NCI-H345 (cell line): ENCODE results near the gene SLC25A36.

Source experiments
- DNase-seq: peaks from one replicate; lab custom pipeline; 2025; lab: John Stamatoyannopoulos, UW

The SLC25A36 gene, protein sequence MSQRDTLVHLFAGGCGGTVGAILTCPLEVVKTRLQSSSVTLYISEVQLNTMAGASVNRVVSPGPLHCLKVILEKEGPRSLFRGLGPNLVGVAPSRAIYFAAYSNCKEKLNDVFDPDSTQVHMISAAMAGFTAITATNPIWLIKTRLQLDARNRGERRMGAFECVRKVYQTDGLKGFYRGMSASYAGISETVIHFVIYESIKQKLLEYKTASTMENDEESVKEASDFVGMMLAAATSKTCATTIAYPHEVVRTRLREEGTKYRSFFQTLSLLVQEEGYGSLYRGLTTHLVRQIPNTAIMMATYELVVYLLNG

GRCh38 chr3:140941434-140942220 is at the start of gene SLC25A36:
Gene SLC25A36, plus strand, starts transcription at chr3:140941836. Its CDS starts 219 bp downstream, at chr3:140942055.
- peak; percentile 97 for DNase-seq

GRCh38 chr3:140896997-140897396 is 44.6 kb upstream of the SLC25A36 start:
- no peak for DNase-seq

DNA sequence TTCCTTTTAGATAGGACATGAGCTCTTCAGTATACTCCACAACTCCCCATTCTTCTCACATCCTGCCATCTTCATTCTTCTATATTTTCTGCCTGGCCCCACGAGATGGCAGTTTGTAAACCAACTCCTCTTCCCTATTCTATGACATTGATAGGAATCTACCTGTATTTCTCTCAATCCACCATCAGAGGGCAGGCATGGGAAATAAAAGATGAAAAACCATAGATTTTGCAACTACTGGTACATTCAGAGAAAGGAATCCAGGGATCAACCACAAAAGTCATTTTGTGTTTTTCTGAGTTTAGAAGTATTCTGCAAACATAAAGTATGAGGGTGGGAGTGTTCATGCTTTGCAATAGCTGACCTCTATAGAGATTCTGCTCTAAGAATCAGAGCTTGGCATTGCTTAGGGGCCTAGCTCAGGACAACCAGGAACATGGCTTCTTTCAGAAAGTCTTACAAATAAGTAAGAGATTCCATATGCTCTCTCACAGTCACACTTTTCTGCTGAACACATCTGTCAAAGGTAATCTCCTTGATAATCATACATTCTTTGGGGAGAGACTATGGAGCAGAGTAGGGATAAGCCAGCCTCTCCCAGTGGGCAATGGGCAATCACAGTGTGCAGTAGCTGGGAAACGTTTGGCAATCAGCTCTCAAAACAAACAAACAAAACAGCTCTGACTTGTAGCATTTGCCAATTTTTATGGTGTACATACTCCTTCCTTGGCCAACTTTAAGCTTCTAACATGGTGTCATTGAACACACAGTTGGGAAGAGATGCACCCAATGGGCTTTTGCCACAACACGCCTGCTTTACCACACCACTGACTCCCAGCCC is 43.1 kb upstream of the SLC25A36 start:
- DNase-seq, result peak; percentile 18

GRCh38 chr3:140899363-140899762 is 42.3 kb upstream of the SLC25A36 start:
- DNase-seq, result no peak

- DNase-seq, result peak; percentile 56
These were observed 38.8 kb upstream of the SLC25A36 start for GRCh38 chr3:140902791-140903190.

DNA sequence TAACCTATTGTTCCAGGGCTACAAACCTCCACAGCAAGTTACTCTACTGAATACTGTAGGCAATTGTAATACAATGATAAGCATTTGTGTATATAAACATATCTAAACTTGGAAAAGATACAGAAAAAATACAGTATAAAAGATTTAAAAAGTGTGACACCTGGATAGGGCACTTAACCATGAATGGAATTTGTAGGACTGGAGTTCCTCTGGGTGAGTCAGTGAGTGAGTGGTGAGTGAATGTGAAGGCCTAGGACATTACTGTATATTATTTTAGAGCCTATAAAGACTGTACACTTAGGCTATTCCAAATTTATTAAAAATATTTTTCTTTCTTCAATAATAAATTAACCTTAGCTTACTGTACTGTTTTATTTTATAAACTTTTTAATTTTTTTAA is 38.4 kb upstream of the SLC25A36 start:
- no peak for DNase-seq

DNA sequence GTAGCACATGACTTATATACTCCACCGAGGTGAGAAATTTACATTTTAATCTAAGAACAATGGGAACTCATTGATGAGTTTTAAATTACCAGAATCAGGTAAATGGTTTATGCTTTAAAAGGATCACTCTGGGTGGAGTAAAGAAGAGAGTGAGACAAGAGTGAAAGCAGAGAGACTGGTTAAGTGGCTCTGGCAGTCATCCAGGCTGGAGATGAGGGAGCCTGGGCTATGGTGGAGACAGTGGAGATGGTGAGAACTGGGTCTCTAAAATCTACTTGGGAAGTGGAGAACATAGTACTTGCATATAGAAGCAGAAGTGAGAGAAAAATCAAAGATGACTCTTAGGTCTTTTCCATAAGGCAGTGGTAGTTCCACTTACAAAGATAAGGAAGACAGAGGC is 37.1 kb upstream of the SLC25A36 start:
- no peak for DNase-seq

DNA sequence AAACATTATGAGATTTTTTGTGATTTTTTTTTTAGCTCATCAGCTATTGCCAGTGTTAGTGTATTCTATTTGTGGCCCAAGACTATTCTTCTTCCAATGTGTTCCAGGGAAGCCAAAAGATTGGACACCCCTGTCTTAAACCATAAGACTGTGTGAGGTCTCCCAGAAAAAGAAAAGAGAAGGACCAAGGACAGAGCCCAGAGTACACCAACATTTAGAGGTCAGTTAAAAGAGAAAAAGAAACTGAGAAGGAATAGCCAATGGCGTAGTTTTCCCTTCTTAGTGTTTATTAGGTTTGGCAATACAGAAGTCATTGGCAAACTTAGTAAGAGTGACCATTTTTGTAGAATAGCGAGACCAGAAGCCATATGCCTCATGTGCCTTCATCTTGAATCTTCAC is 36.1 kb upstream of the SLC25A36 start:
- DNase-seq, result no peak

DNA sequence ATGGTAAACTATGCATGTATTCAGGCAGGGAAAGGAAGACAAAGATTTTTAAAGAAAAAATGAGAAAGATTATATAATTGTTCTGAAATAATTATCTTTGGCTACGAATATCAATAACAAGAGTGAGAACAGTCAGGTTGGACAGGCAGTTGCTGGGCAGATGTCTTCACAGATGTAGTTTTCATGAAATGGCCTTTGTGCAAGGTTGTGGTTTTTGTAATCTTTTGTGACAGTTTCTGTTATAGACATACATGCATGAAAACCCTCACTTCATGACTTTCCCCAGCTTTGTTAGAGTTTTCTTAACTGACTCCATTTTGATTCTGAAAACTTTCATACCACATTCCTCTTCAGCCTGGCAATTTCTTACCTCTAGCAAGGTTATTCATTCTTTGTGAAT is 34.9 kb upstream of the SLC25A36 start:
- DNase-seq, result no peak

- DNase-seq, result no peak
These were observed 30.8 kb upstream of the SLC25A36 start for GRCh38 chr3:140910860-140911259.

DNA sequence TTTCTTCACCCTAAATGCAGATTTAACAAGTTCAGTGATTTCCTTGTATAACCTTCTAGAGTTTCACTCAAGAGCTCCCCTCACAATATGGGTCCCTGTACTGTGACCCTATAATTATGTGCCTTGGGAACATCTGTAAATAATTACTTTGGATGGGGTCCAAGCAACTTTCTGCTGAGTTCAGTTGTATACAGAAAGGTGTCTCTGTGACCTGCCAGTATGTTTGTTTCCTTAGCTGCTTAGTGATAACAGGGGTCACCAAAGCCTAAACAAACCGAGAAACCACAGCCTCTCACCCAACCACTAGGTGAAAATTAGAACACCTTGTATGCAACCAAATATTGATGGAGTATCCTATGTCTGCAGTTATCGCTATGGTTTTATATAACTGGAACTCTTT is 29.8 kb upstream of the SLC25A36 start:
- peak; percentile 64 for DNase-seq

DNA sequence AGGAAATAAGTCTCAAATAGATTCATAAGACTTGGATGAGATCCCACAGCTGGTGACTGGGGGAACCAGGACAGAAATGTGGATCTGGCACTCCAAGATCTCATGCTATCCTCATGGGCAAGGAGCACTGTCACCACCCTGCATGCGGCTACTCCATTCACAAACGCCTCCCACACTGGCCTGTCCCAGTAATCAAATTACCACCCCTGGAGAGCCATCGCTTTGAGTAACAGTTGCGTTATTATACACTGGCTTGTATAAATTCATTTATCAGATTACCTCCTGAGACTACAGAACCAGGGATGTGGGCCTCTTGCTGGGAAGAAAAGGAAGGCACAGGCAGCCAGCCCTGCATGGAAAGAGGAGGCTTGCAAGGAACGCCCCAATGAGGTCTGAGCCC is 27.9 kb upstream of the SLC25A36 start:
- DNase-seq, result no peak

GRCh38 chr3:140914384-140914945 is 27.2 kb upstream of the SLC25A36 start:
- DNase-seq, result no peak

DNA sequence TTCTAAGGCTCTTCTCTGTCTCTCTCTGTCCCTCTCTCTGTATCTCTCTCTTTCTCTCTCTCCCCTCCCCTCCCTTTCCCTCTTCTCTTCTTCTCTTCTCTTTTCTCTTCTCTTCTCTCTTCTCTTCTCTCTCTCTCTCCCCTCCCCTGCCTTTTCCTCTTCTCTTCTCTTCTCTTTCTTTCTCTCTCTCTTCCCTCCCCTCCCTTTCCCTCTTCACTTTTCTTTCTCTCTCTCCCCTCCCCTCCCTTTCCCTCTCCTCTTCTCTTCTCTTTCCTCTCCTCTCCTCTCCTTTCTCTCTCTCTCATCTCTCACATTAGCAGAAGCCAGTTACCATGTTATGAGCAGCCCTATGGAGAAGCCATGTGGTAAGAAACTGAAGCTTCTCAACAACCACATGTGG is 25.0 kb upstream of the SLC25A36 start:
- no peak for DNase-seq

DNA sequence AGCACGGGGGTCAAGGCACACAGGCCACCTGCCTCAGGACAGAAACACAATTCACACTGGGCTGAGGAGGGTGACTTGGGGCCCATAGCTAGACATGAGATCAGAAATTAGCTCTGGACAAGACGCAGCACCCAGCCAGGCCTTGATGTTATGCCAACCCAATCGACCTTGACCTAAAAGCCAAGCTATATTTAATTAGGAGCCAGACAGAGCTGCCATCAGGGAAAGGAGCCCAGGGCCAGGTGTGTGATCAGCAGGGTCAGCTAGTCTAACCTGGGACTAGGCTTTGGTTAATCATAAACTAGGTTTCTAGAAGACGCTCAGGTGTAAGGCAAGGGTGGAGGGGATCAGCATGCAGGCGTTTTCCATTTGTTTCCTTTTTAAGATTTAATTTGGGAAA is 23.9 kb upstream of the SLC25A36 start:
- DNase-seq, result no peak

- DNase-seq, result no peak
These were observed 21.6 kb upstream of the SLC25A36 start for GRCh38 chr3:140920029-140920428.

GRCh38 chr3:140922634-140923033 is 19.0 kb upstream of the SLC25A36 start:
- DNase-seq, result no peak

DNA sequence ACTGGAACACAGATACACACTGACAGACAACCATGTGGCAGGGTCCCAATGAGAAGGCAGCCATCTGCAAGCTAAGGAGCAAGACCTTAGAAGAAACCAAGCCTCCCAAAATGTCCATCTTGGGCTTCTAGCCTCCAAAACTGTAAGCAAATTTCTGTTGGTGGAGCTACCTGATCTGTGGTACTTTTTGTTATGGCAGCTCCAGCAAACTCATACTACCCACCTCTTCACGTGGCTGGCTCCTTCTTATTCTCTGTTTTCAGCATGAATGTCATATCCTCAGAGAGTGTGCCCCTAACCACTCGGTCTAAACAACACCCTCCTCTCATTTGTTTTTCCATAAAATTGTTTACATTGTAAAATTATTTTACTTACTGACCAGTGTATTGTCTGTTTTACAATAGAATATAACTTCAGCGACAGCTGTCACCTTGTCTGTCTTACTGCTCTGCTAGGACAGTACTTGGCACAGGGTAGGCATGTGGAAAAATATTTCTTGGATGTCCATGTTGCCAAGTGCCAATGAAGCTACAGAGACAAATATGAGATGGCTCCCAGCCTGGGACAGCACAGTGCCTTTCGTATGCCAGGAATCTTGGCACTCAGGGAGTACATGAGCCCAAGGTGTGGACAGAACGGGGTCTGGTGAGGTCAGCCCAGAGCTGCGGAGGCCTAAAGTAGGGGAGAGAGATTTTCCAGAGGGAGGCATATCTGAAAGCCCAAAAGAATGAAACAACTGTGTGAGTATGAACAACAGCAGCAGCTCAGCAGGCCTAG is 17.4 kb upstream of the SLC25A36 start:
- DNase-seq, result no peak

- no peak for DNase-seq
These were observed 14.2 kb upstream of the SLC25A36 start for GRCh38 chr3:140927279-140928069.

GRCh38 chr3:140929446-140929845 is 12.2 kb upstream of the SLC25A36 start:
- DNase-seq, result no peak

GRCh38 chr3:140931016-140931454 is 10.6 kb upstream of the SLC25A36 start:
- DNase-seq, result no peak
